Glomerular visceral epithelial cell (primary cell): ENCODE measurements around the gene DCDC1.
"Not testable (repeated sequence)": the region's sequence is repeated elsewhere in the genome, so short reads cannot be mapped to it uniquely, and the experiment has no call there.

ENCODE experiments used
- DNase-seq: peaks from one replicate; pipeline ENCODE4 v3.0.0-alpha.2; 2016; ENCODE audit errors: extremely low spot score

Gene DCDC1

DNA sequence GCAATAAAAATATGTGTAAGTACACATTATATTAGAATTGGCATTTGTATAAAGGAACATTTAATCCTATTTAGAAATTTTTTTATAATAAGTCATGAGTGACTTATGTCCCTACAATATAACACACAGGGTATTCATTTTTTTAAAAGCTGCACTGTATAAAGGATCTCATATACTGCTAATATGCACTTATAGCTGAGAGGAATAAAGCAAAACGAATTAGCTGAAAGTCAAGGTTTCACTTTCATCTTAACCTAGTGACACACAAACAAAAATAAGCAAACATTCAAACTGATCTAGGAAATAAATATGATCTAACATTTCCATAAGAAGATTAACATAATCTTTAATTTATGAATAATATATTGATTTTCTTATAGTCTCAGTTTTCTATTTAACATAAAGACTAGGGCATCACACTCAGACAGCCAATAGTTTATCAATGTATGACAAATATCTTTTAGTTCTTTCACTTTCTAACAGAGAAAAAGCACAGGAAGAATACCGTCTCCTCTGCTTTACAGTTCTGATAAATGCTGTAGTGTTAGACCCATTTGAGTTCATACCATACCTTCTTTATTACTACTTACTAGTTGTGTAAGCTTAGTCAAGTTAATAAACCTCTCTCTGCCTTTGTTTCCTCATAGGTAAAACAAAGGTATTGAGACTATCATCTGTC, 42.9 kb downstream of the DCDC1 start:
- no peak for DNase-seq

DNA sequence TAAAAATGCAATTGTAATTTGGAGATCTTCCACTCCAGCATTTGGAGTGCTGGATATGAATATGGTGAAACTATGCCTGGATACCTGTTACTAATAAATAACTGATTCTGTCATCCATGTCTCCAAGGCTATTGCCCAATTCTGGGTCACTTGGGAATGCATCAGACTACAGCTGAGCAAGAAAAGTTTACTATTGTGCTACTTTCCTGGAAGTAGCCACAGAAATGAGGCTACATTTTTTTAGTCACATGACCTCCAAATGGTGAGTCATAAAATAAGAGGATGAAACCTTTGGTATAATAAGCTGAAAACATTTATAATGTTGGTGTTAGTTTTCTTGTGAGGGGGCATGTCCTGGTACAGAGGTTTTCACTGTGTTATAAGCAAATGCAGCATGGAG, 44.4 kb downstream of the DCDC1 start:
- DNase-seq, result peak; percentile 69

DNA sequence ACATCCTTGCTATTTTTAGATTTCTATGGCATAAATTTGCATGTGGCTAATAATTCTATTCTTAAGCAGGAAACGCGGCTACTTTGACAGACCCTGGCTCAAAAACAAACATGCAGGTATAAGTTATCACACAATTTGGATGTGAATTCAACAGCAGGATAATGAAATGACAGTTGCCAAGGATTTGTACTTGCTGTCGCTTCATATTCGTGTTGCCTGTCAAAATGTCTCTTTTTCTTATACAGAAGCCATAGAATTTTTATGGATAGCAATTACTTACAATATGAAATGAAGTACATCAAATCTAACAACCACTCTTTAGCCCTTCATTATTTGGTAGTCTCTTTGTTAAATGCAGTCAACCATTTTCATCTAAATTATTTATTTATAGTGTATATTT, 46.4 kb downstream of the DCDC1 start:
- DNase-seq, result no peak

- not testable (repeated sequence) for DNase-seq
Observed at GRCh38 chr11:31321494-31321893, 48.0 kb downstream of the DCDC1 start.

GRCh38 chr11:31303644-31304180, 65.8 kb downstream of the DCDC1 start:
- no peak for DNase-seq

DNA sequence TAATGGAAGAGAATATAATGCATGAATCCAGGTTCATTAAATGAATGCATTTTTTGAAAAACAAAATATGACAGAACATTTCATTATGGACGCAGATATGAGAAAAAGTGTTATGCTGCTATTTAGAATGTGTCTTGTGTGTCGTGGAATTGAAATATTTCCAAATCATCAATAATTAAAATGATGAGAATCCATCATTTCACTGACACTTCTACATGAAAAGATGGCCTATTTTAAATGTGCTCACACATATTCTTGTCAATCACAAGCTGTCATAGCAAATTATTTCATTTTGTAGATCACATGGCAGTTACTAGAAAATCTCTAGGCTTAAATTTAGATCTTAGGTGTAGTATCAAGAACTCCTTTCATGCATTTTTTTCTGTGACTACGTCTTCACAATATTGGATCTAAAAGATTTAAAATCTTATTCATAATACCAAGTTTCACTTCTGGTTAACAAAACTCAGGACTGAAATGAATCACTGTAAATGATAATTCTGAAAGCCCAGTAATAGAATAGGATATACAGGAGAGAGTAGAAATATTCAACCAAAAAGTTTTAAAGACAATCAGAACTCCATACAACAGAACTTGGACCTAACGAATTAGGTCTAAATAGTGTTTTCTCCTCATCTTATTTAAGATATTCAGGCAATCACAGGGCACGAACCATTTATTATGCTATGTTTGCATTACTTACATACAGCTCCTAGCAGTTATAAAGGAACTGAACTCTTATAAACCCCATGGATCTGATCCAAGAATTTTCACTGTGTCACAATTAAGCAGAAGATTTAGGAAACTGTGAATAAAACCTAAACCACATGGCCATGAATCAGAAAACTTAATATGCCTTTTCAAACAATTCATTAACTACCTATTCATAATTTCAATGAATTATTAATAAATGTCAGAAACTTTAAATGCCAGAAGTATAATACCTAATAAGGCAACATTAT, 67.7 kb downstream of the DCDC1 start:
- DNase-seq, result no peak

- DNase-seq, result no peak
Observed at GRCh38 chr11:31295308-31295707, 74.2 kb downstream of the DCDC1 start.

DNA sequence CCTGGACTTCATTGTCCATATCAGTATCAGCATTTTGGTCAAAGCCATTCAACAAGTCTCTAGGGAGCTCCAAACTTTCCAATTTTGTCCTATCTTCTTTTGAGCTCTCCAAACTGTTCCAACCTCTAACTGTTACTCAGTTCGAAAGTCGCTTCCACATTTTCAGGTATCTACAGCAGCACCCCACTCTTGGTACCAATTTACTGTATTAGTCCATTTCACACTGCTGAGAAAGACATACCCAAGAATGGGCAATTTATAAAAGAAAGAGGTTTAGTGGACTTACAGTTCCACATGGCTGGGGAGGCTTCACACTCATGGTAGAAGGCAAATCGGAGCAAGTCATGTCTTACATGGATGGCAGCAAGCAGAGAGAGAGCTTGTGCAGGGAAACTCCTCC, 96.0 kb downstream of the DCDC1 start:
- not testable (repeated sequence) for DNase-seq

DNA sequence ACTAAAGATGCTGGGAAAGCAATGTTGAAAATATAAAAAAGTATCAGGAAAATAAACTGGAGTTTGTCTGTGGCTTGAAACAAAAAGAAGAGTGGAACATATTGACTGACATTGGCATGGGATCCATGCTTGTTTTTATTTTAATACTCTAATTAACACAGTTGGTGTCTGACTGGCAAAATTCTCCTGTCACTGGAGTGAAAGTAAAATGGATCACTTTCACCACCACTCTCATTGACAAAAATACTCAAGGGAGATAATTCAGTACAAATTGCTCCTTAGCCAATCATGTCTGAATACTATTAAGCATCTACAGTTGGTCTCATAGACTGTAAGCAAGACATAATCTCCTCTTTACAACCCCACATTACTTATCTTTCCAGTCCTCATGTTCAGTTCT, 101.8 kb downstream of the DCDC1 start:
- no peak for DNase-seq

DNA sequence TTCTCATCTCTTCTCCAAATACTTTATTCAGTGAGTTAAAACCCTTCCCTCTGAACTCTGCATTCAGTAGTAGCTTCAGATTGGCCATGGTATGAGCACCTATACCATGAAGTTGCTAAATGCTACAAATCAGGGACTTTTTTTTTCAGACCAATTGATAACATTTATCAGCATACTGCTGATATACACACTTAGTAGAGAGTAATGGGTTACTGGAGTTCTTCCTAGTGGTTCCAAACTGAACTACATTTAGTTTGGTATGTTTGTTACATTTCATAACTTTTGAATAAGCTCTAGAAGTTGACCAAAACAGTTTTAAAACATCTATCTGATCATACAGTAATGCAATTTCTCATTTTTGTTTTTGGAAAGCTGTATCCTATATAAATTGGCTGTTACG, 104.7 kb downstream of the DCDC1 start:
- no peak for DNase-seq

GRCh38 chr11:31262761-31263160, 106.8 kb downstream of the DCDC1 start:
- DNase-seq, result peak; percentile 11

DNA sequence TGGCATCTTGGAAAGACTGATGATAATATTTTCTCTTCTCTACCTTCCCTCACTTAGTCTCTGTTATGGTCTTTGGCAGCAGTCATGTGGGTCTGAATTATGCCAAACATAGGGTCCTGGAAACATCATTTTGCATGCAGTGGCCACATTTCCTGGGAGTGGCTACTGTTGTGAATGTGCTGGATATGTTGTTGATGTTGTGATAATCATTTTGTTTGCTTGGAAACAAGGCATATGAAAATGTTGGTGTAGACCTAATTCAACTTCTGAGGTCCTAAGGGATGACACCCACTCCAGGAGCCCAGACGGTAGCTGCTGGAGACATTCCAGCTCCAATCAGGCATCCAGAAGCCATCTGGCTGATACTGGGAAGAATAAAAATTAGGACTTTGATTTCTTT, 109.7 kb downstream of the DCDC1 start:
- DNase-seq, result no peak

DNA sequence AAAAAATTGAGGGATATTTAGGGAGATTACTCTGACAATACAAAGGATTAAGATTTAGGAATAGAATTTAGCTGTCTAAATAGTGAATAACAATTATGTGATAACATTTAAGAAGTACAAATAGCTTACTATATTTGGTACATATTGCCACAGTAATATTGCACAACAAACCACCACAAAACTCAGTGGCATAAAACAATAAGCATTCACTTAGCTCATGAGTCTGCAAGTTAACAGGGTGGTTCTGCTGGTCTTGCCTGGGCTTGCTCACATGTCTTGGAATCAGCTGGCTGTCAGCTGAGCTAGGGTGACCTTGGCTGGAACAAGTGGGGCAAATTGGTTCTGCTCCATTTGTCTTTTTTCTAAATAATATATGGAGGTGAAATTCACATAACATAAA, 115.1 kb downstream of the DCDC1 start:
- no peak for DNase-seq

DNA sequence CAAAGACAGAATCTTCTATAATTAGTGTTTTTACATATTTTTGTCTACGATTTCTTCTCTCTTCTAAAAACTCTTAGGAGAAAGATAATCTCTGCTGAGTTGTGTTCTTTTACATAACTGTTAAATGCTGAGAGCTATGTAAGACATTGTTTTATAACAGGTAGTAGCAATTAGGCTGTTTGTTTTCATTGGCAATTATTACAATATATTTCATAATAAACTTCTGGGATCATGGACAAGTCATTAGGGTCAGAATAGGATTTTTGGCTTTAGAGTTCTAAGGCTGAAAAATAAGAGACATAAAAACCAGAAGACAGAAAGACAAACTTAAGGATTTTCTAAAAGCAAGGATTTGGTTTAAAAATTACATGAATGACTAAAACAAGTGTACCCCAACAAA, 120.8 kb downstream of the DCDC1 start:
- no peak for DNase-seq

DNA sequence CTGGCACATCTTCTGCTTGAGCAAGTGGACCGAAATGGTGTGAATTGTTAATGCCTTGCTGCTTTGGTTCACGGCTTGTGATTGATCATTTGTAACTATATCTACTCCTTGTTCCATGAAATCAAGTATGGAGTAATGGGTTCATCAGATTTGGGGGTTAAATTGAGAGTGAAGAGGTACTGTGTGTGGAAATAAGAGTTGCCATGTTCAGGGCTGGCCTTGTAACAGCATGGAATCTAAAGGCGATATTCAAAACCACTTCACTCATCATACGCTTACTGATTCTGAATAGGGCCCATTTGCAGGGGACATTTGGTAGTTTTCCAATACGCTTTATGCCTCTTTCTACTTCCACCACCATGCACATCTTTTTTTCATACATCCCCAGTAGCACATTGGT, 122.2 kb downstream of the DCDC1 start:
- no peak for DNase-seq

DNA sequence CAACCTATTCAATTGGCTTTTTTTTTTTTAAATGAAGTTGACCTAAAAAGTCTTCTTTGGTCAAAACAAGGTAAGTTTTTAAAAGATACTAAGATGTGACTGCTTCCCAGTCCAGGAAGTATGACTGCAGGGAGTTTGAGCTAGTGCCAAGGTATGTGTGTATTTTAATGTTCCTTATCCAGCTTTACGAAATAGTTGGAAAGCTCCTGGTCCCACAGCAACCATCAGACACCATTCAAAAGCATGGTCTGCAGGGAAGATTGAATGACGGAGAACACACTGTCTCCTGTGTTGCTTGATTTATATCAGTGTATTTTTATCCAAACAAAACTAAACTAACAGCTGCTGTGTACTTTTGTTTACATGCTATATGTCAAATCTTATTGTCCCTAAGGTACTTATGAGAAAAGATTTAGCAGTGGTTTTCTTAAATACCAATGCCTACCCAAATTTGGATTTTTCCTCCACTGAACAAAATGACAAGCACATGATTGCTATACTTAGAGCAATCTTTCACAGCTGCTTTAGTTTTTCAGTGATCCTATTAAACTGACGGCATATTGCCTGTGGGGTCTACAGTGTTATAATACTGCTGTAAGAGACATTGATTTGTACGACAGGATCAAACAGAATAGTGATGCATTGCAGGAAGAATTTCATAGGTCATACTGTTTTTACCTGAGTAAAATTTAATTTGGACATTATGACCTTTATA, 122.9 kb downstream of the DCDC1 start:
- no peak for DNase-seq

GRCh38 chr11:31243706-31244105, 125.8 kb downstream of the DCDC1 start:
- DNase-seq, result no peak

DNA sequence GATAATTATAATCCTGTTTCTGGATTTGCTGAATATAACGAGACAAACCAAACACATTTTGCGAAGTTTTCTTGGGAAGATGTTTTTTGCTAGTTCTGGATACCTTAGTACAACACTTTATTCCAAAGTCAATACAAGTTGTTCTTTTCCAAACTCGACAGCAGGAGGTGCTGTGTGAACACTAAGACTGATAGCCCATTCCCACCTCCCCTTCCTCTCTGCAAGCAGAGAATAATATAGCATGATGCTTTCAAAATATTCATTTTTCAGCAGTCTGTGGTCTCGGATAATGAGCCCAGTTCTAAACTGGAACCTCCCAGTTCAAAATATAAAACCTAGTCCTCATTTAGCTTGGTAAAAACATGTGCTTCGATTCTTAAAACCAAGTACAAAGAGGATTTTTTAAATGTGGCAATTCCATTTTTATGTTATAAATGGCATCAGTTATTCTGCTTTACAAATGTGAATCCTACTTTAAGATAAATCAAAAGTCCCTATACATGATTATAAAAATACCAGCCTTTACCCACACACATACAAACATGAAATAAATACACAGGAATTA, 129.1 kb downstream of the DCDC1 start:
- DNase-seq, result peak; percentile 38

DNA sequence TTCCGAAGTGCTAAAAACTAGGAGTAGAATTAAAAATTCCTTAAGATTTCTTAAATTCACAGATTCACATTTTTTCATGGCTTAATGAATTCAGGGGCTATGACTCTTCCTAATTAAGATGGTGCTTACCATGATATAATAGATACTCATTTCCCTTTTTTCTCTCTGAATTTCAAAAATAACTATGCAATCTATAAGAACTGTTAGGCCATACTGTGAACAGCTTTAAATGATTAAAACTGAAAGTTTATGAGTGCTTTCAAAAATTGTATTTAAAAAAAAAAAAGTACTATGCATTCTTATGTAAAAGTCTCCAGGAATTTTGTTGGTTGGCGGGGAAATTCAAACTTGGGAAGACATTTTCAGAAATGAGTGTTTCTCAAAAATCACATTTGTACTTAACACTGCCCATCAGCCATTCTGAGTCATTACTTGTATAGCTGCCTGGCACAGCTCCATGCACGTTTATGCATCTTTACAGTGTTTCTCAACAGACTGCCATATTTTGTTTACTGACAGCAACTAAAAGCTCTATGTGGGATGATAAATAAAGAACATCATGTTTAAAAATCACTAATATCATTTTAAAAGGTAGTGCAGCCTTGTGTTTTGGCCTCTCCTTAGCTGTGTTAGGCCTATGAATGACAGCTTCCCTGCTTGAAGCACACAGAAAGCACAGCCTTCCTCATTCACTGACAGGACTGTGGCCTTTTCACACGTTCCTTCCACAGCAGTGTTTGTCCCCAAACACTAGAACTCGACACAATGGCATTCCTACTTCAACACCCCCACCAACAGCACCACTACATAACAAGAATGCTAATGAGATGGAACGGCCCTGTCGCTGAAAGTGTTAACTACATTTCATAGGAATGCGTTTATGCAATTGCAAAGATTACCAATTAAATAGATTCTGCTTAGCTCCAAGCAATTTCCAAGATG, 131.4 kb downstream of the DCDC1 start:
- DNase-seq, result peak; percentile 13

GRCh38 chr11:31236143-31236542, 133.4 kb downstream of the DCDC1 start:
- DNase-seq, result peak; percentile 11

DNA sequence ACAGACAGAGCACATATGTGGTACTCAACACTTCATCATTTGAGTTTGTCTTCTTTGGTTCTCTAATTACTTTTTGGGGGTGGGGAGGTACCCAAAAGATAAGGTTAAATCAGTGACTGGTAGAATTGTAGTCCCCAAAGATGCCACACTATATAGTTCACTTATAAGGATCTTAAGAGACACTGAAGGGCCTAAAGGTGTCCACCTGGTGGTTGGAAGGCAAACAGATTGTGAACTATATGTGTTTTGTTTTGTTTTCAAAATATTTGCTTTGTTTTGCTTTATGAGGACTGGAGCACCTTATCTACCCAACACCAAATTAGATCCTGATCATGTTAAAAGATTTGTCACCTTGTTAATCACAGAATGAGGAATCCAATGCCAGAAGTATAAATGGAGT, 136.1 kb downstream of the DCDC1 start:
- no peak for DNase-seq
